Heart left ventricle (tissue), 13 donors: ENCODE data around the gene TRIM6.
"Not testable (repeated sequence)": the region's sequence is repeated elsewhere in the genome, so short reads cannot be mapped to it uniquely, and the experiment has no call there.

ENCODE experiments used
- CTCF ChIP-seq, 12 donors: fragments of 200-600 bp; sonication (generic) in 4 of 12; IDR thresholded peaks; one replicate each; pipeline versions ENCODE4 v1.5.0 to v1.8.0; 2018 to 2022; ENCODE audit warnings: antibody characterized with exemption in 12 of 12, mild to moderate bottlenecking in 5 of 12
- POLR2A ChIP-seq, 2 donors: fragments of 450-650 bp; IDR thresholded peaks; one replicate each; pipeline ENCODE4 v1.6.1; 2017; ENCODE audit warnings: antibody characterized with exemption in 2 of 2, mild to moderate bottlenecking in 2 of 2, moderate library complexity in 2 of 2
- donor health status: ischemic (EF 13 %, LVEDD 7.1; RV severe dilation, severe dysfunction).
- donor health status: DM: no; HTN: yes; CAD: no.
- donor health status: DM: no; HTN: no; CAD: no.
- donor health status: ischemic (EF 25% LVEDD 6.9; RV normal size, moderate dysfunction).
- donor health status: ischemic (EF 25% LVEDD 5.7; RV mildly dilated, moderate dysfunction).
- donor health status: ischemic (EF 35%, LVEDD 5.7; RV mildly dilated, moderate dysfunction).
- donor health status: nonischemic (EF 11% LVEDD 7.7; RV severe dilation, severe dysfunction).
- donor health status: DM: yes; HTN: yes; CAD: no.
- donor health status: PGD.
- donor health status: ischemic (EF 29% LVEDD 5.4; RV normal size, mild dysfunction).
- donor health status: nonischemic (EF 23%, LVEDD 6.1; RV moderate dilation, normal function).

DNA sequence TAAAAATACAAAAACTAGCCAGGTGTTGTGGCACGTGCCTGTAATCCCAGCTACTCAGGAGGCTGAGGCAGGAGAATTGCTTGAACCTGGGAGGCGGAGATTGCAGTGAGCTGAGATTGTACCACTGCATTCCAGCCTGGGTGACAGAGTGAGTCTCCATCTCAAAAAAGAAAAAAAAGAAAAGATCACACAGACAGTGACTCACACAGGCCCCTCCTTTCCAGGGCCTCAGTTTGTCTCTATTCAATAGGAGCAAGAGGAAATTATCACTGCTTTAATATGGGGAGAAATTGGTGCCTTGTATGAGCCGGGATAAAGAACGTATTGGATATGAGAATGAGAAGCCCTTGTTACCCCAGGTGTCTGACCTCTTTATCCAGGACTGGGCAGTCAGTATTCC is 6.4 kb downstream of the TRIM6 start:
- TF ChIP-seq CTCF, POLR2A (IDR thresholded peaks at IDR 0.05): not testable (repeated sequence)
